Measurements from ENCODE around the gene C14orf132. TPM values are rescaled to one million over a fixed set of nuclear protein-coding genes. Genes with fewer than 3 reads are reported as not detected.

The C14orf132 gene
- total RNA-seq, 1 donor from 2014 or later, result 0.48 TPM

- intact Hi-C loops (cut with micrococcal nuclease), result no loop called here
Measured at GRCh38 chr14:96039633-96040311, 610 bp downstream of the C14orf132 start.

GRCh38 chr14:96040828-96041371 is 1.7 kb downstream of the C14orf132 start:
- intact Hi-C loops (cut with micrococcal nuclease), result no loop called here

- intact Hi-C loops (cut with micrococcal nuclease), result no loop called here
Measured at GRCh38 chr14:96042248-96042930, 3.2 kb downstream of the C14orf132 start.

GRCh38 chr14:96046630-96047029 is 7.5 kb downstream of the C14orf132 start:
- intact Hi-C loops (cut with micrococcal nuclease), result no loop called here

- intact Hi-C loops (cut with micrococcal nuclease), result no loop called here
Measured at GRCh38 chr14:96047101-96047500, 7.9 kb downstream of the C14orf132 start.

GRCh38 chr14:96049932-96050331 is 10.8 kb downstream of the C14orf132 start:
- intact Hi-C loops (cut with micrococcal nuclease), result no loop called here

GRCh38 chr14:96050482-96050881 is 11.3 kb downstream of the C14orf132 start:
- intact Hi-C loops (cut with micrococcal nuclease), result no loop called here

GRCh38 chr14:96051231-96051630 is 12.1 kb downstream of the C14orf132 start:
- intact Hi-C loops (cut with micrococcal nuclease), result no loop called here

GRCh38 chr14:96051642-96052540 is 12.7 kb downstream of the C14orf132 start:
- intact Hi-C loops (cut with micrococcal nuclease), result no loop called here

- intact Hi-C loops (cut with micrococcal nuclease), result no loop called here
Measured at GRCh38 chr14:96052541-96053247, 13.5 kb downstream of the C14orf132 start.

GRCh38 chr14:96053248-96053599 is 14.1 kb downstream of the C14orf132 start:
- intact Hi-C loops (cut with micrococcal nuclease), result no loop called here

- intact Hi-C loops (cut with micrococcal nuclease), result no loop called here
Measured at GRCh38 chr14:96053600-96054381, 14.6 kb downstream of the C14orf132 start.

GRCh38 chr14:96054661-96055060 is 15.5 kb downstream of the C14orf132 start:
- intact Hi-C loops (cut with micrococcal nuclease), result no loop called here

GRCh38 chr14:96055065-96055752 is 16.0 kb downstream of the C14orf132 start:
- intact Hi-C loops (cut with micrococcal nuclease), result no loop called here

- intact Hi-C loops (cut with micrococcal nuclease), result no loop called here
Measured at GRCh38 chr14:96055753-96056508, 16.8 kb downstream of the C14orf132 start.

- intact Hi-C loops (cut with micrococcal nuclease), result no loop called here
Measured at GRCh38 chr14:96056509-96057422, 17.6 kb downstream of the C14orf132 start.

GRCh38 chr14:96057738-96058137 is 18.6 kb downstream of the C14orf132 start:
- intact Hi-C loops (cut with micrococcal nuclease), result no loop called here

Data from T-helper 2 cell treated with Interferon-gamma antibody and Interleukin-4, amounts not matched to agents 100 ng/mL and 5 ng/mL, for 36 hours (primary cell).